Activated B cell treated with CpG ODN at 0.5 μM for 24 hours (primary cell): Measurements from ENCODE around the gene TKFC. TPM values are rescaled to one million over a fixed set of nuclear protein-coding genes. Genes with fewer than 3 reads are reported as not detected.

Experiments
- ATAC-seq: fragments of 200-7000 bp; cut with Tn5 transposase; one replicate; pipeline ENCODE4 v1.10.0; 2021; ENCODE audit warnings: low read depth, mild to moderate bottlenecking, moderate library complexity
- CTCF ChIA-PET: fragments of 350-600 bp; sonication (Branson Sonifier 250); formaldehyde crosslinking; loops from one replicate; lab custom pipeline; 2021; ENCODE audit warnings: antibody characterized with exemption; lab: Charles Lee
- POLR2A ChIA-PET: fragments of 350-600 bp; sonication (Branson Sonifier 250); formaldehyde crosslinking; loops from one replicate; lab custom pipeline; 2021; ENCODE audit warnings: antibody characterized with exemption; lab: Charles Lee
- DNase-seq: peaks from one replicate; pipeline ENCODE4 v3.0.0; 2022
- H3K27ac Mint-ChIP-seq: one replicate; pipeline ENCODE4 v1.8.0; 2020; ENCODE audit warnings: mixed read lengths
- H3K27me3 Mint-ChIP-seq: one replicate; pipeline ENCODE4 v1.8.0; 2021; ENCODE audit warnings: mixed read lengths
- H3K36me3 Mint-ChIP-seq: one replicate; pipeline ENCODE4 v1.8.0; 2021; ENCODE audit warnings: low read depth, mixed read lengths
- H3K4me1 Mint-ChIP-seq: one replicate; pipeline ENCODE4 v1.8.0; 2021; ENCODE audit warnings: mixed read lengths
- H3K4me3 Mint-ChIP-seq: one replicate; pipeline ENCODE4 v1.8.0; 2020; ENCODE audit warnings: mild to moderate bottlenecking, mixed read lengths
- H3K9me3 Mint-ChIP-seq: one replicate; pipeline ENCODE4 v1.8.0; 2020; ENCODE audit warnings: mixed read lengths
- CTCF ChIP-seq: fragments of 200-600 bp; IDR thresholded peaks from one replicate; pipeline ENCODE4 v1.8.0; 2022; ENCODE audit warnings: antibody characterized with exemption, mild to moderate bottlenecking
- intact Hi-C: fragments of 100-400 bp; cut with micrococcal nuclease; formaldehyde crosslinking; loops from one replicate; pipeline ENCODE4 v1.15.1; 2024
- total RNA-seq: library from RNA; stranded (reverse); gene quantifications from 2 replicates; pipeline ENCODE4 v1.2.3, GENCODE V29; 2022

TKFC gene
- total RNA-seq, 1 donor from 2014 or later = 63.9 TPM

GRCh38 chr11:61297341-61297740, 35.7 kb upstream of the TKFC start:
- TF ChIP-seq CTCF = no peak
- Mint-ChIP-seq H3K9me3 (no peaks in the 10 kb centered on the region), H3K27me3 (peaks cover 9% of the 10 kb centered on the region), H3K4me3 (peak overlapping the region; percentile 0), H3K27ac (no peak overlapping the region), H3K4me1 (peaks cover 9% of the 10 kb centered on the region), H3K36me3 (peaks cover 48% of the 10 kb centered on the region)
- intact Hi-C loops = loop anchor here (10.0 kb wide), 1 partner anchor 287 kb away; the partner anchor contains the start of gene SYT7
- ChIA-PET POLR2A (no interaction called here), CTCF (no interaction called here)
- ATAC-seq = no peak
- DNase-seq = no peak

- Mint-ChIP-seq H3K36me3 (peaks cover 53% of the 10 kb centered on the region), H3K27me3 (peaks cover 6% of the 10 kb centered on the region), H3K4me3 (no peak overlapping the region), H3K27ac (no peak overlapping the region), H3K9me3 (no peaks in the 10 kb centered on the region), H3K4me1 (peaks cover 9% of the 10 kb centered on the region)
- intact Hi-C loops = loop anchor here (10.0 kb wide), 1 partner anchor 287 kb away; the partner anchor contains the start of gene SYT7
- no peak for DNase-seq
- no peak for ATAC-seq
- CTCF ChIA-PET = no interaction called here
- POLR2A ChIA-PET = no interaction called here
- TF ChIP-seq CTCF = no peak
Measured at GRCh38 chr11:61297746-61298145, 35.3 kb upstream of the TKFC start.

- Mint-ChIP-seq H3K9me3 (no peaks in the 10 kb centered on the region), H3K27ac (no peak overlapping the region), H3K36me3 (peaks cover 63% of the 10 kb centered on the region), H3K4me1 (peaks cover 5% of the 10 kb centered on the region), H3K27me3 (peaks cover 2% of the 10 kb centered on the region), H3K4me3 (no peak overlapping the region)
- intact Hi-C loops = loop anchor here (10.0 kb wide), 1 partner anchor 286 kb away; the partner anchor contains the start of gene SYT7
- CTCF ChIA-PET = no interaction called here
- DNase-seq = no peak
- no peak for TF ChIP-seq CTCF
- POLR2A ChIA-PET = interaction anchor here (0.6 kb wide), 2 partner anchors 94 to 431 kb away, joined by 3 read pairs; partner anchors contain the start of gene TMEM216
- ATAC-seq = no peak
Measured at GRCh38 chr11:61298663-61299244, 34.3 kb upstream of the TKFC start.

GRCh38 chr11:61302550-61302949, 30.5 kb upstream of the TKFC start:
- Mint-ChIP-seq H3K27ac (no peak overlapping the region), H3K4me3 (no peak overlapping the region), H3K9me3 (no peaks in the 10 kb centered on the region), H3K27me3 (no peaks in the 10 kb centered on the region), H3K36me3 (peaks cover 75% of the 10 kb centered on the region), H3K4me1 (no peaks in the 10 kb centered on the region)
- intact Hi-C loops = no loop called here
- no peak for TF ChIP-seq CTCF
- ChIA-PET POLR2A (no interaction called here), CTCF (interaction anchor here (1.4 kb wide), 1 partner anchor 471 kb away, joined by 4 read pairs; no protein-coding TSS in a partner anchor)
- ATAC-seq (no peak), DNase-seq (no peak)

- H3K9me3 Mint-ChIP-seq = no peaks in the 10 kb centered on the region
- CTCF ChIA-PET = no interaction called here
Measured at GRCh38 chr11:61303725-61304124, 29.3 kb upstream of the TKFC start.

More at GRCh38 chr11:61303725-61304124, 29.3 kb upstream of the TKFC start:
- ATAC-seq = no peak
- no peaks in the 10 kb centered on the region for H3K4me1 Mint-ChIP-seq
- no peak overlapping the region for H3K27ac Mint-ChIP-seq
- no peak for TF ChIP-seq CTCF
- no peak overlapping the region for H3K4me3 Mint-ChIP-seq
- peaks cover 67% of the 10 kb centered on the region for H3K36me3 Mint-ChIP-seq
- H3K27me3 Mint-ChIP-seq = no peaks in the 10 kb centered on the region
- POLR2A ChIA-PET = no interaction called here
- intact Hi-C loops = no loop called here
- DNase-seq = no peak
